ENCODE measurements around the gene PDF.

GRCh38 chr16:69310653-69311532 is 19.5 kb downstream of the PDF start, which contains the start of gene VPS4A:
- TF ChIP-seq, protein P1, sequence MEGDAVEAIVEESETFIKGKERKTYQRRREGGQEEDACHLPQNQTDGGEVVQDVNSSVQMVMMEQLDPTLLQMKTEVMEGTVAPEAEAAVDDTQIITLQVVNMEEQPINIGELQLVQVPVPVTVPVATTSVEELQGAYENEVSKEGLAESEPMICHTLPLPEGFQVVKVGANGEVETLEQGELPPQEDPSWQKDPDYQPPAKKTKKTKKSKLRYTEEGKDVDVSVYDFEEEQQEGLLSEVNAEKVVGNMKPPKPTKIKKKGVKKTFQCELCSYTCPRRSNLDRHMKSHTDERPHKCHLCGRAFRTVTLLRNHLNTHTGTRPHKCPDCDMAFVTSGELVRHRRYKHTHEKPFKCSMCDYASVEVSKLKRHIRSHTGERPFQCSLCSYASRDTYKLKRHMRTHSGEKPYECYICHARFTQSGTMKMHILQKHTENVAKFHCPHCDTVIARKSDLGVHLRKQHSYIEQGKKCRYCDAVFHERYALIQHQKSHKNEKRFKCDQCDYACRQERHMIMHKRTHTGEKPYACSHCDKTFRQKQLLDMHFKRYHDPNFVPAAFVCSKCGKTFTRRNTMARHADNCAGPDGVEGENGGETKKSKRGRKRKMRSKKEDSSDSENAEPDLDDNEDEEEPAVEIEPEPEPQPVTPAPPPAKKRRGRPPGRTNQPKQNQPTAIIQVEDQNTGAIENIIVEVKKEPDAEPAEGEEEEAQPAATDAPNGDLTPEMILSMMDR (IDR thresholded peaks at IDR 0.05; ENCODE audit: low read depth, low read length), result peak; percentile 74
- TF ChIP-seq MYC (IDR thresholded peaks at IDR 0.05; ENCODE audit: low read depth, low read length) (peak; percentile 74; the same call in 1 of the 2 replicates), POLR2A (IDR thresholded peaks at IDR 0.05; ENCODE audit: extremely low read depth, insufficient read length) (peak; percentile 59)

Data from NB4 (cell line).